ENCODE results near the gene NRXN3. TPM values are rescaled to one million over a fixed set of nuclear protein-coding genes. Genes with fewer than 3 reads are reported as not detected.
"Not testable (repeated sequence)": the region's sequence is repeated elsewhere in the genome, so short reads cannot be mapped to it uniquely, and the experiment has no call there.

Gene NRXN3
- polyA plus RNA-seq, 6 donors from 2014 or later = not detected

DNA sequence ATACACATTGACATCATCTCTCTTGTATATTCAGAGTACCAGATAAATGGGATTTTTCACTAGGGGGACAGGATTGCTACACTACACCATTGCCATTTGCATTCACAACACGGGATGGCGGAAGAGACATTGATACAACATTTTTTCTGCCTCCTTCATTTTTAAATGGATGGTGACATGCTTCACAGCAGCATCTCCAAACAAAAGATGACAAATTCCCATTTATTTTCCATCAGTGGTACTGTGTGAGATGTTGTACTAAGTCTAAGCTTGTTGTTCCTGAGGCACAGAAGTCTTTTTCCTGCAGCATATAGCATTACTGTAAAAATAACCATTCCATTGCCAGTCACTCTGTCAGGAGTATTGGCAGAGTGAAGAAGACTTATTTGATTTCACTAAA, 912.7 kb downstream of the NRXN3 start:
- H3K36me3 Mint-ChIP-seq = no peaks in the 10 kb centered on the region
- no peak overlapping the region for H3K4me3 Mint-ChIP-seq
- no peaks in the 10 kb centered on the region for H3K27me3 Mint-ChIP-seq
- no peaks in the 10 kb centered on the region for H3K4me1 Mint-ChIP-seq
- DNase-seq = no peak
- peak overlapping the region in 1 of 6 donors; percentile 59 for H3K27ac Mint-ChIP-seq
- H3K9me3 Mint-ChIP-seq = peaks cover 0 to 7% (median 2%) of the 10 kb centered on the region in 7 donors
- ATAC-seq (ENCODE audit: low read depth in 2 of 2) = no peak

DNA sequence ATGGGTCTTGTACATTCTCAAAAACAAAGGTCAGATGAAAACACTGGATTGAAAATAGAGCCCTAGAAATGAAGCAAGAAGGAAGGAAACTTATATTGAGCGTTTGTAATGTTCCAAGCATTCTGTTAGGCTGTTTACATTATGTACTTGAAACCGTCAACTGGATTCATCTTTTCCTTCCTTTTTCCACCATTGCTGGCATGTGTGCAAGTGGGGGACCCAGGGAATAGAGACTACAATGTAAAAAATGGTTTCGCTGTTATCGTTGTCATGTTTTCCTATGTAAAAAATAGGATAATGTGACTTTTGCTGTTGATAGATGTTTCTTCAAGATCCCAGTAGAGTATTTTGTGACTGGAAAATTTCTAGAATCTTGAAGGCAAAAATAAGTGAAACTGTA, 913.2 kb downstream of the NRXN3 start:
- Mint-ChIP-seq H3K27me3 (no peaks in the 10 kb centered on the region), H3K4me1 (no peaks in the 10 kb centered on the region), H3K4me3 (no peak overlapping the region), H3K36me3 (no peaks in the 10 kb centered on the region), H3K9me3 (peaks cover 0 to 7% (median 2%) of the 10 kb centered on the region in 7 donors), H3K27ac (peak overlapping the region in 1 of 6 donors; percentile 59)
- ATAC-seq (ENCODE audit: low read depth in 2 of 2) (no peak), DNase-seq (no peak)

GRCh38 chr14:79084861-79085260, 914.7 kb downstream of the NRXN3 start:
- ATAC-seq (ENCODE audit: low read depth in 2 of 2) = no peak
- Mint-ChIP-seq H3K4me3 (no peak overlapping the region), H3K27ac (no peak overlapping the region)

GRCh38 chr14:79089576-79089975, 919.4 kb downstream of the NRXN3 start:
- peaks cover 0 to 5% (median 1%) of the 10 kb centered on the region in 7 donors for H3K9me3 Mint-ChIP-seq
- no peak overlapping the region for H3K27ac Mint-ChIP-seq
- no peaks in the 10 kb centered on the region for H3K27me3 Mint-ChIP-seq
- no peak overlapping the region for H3K4me3 Mint-ChIP-seq
- H3K36me3 Mint-ChIP-seq = no peaks in the 10 kb centered on the region
- ATAC-seq (ENCODE audit: low read depth in 2 of 2) (no peak), DNase-seq (no peak)
- no peaks in the 10 kb centered on the region for H3K4me1 Mint-ChIP-seq

More at GRCh38 chr14:79084861-79085260, 914.7 kb downstream of the NRXN3 start:
- DNase-seq = no peak
- no peaks in the 10 kb centered on the region for H3K27me3 Mint-ChIP-seq
- no peaks in the 10 kb centered on the region for H3K4me1 Mint-ChIP-seq
- no peaks in the 10 kb centered on the region for H3K36me3 Mint-ChIP-seq
- H3K9me3 Mint-ChIP-seq = peaks cover 0 to 7% (median 2%) of the 10 kb centered on the region in 7 donors

DNA sequence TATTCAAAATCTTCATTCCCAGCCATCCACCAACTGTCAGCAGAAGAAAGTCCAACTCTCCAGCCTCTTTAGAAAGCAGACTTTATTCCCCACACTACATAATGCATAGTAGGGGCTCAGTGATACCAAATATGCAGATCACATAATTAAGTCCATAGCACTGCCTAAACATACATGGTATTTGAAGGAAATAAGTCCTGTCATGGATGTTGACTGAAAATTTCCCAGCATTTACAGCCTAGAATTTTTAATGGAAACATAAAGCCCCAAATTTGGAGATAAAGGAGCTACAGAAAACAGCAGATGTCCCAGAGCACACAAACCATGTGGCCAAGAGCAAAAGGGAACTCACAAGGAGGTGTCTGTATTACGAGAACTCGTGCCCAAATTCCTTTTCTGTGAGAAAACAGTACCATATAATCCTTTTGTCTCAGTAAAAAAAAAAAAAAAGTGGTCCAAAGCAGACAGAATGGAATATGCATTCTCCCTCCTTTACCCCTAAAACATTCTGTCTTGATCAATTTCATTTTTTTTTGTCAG, 920.5 kb downstream of the NRXN3 start:
- Mint-ChIP-seq H3K27ac (no peak overlapping the region), H3K4me3 (no peak overlapping the region), H3K27me3 (no peaks in the 10 kb centered on the region), H3K4me1 (no peaks in the 10 kb centered on the region), H3K36me3 (no peaks in the 10 kb centered on the region), H3K9me3 (peaks cover 0 to 5% (median 2%) of the 10 kb centered on the region in 7 donors)
- DNase-seq (no peak), ATAC-seq (ENCODE audit: low read depth in 2 of 2) (no peak)

DNA sequence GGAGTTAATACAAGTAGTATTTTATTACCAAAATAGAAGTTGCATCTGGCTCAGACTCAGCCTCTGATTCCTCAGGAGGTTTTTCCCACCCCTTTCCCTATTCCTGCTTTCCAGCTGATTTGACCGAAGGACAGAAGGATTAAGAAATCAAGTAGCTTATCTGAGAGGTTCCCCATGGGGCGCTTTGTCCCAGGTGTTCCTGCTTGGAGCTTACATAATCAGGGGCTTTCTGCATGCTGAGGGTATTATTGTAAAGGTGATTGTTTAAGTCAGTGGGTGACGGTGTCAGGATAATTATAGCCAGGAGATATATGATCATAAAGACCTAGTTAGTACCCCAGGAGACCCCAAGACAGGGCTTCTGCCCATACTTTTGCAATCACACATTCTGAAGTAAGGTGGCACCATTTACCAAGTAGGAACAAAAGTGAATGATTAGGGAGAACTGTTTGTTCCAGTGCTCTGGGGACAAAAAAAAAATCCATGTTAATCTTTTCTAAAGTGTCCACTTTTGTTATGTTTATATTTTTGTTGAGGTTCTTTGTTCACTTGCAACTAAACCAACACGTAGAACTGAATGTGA, 921.3 kb downstream of the NRXN3 start:
- Mint-ChIP-seq H3K27me3 (no peaks in the 10 kb centered on the region), H3K4me1 (no peaks in the 10 kb centered on the region), H3K4me3 (no peak overlapping the region), H3K36me3 (no peaks in the 10 kb centered on the region), H3K9me3 (peaks cover 0 to 5% (median 2%) of the 10 kb centered on the region in 7 donors), H3K27ac (no peak overlapping the region)
- no peak for DNase-seq
- ATAC-seq (ENCODE audit: low read depth in 2 of 2) = no peak

DNA sequence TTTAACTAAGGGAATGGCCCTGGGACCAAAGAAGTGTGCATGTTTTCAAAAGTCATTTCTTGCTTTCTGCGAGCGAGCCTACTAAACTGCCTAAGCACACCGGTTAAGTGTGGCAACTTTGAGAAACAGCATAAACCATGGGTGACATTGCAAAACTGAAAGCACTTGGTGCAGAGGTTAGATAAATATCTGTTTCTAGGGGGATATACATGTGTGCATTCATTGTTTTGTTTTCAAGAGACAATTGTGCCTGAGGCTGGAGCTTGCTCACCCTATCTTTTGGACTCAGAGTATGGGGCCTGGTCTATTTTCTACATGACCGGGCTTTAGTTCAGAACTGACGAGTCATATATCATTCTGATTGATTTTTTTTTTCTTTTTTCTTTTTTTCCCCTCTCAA, 923.4 kb downstream of the NRXN3 start:
- no peak overlapping the region for H3K27ac Mint-ChIP-seq
- H3K36me3 Mint-ChIP-seq = no peaks in the 10 kb centered on the region
- no peak overlapping the region for H3K4me3 Mint-ChIP-seq
- H3K4me1 Mint-ChIP-seq = no peaks in the 10 kb centered on the region
- DNase-seq = no peak
- H3K9me3 Mint-ChIP-seq = peaks cover 0 to 5% (median 2%) of the 10 kb centered on the region in 7 donors
- ATAC-seq (ENCODE audit: low read depth in 2 of 2) = no peak
- H3K27me3 Mint-ChIP-seq = no peaks in the 10 kb centered on the region

- Mint-ChIP-seq H3K27ac (no peak overlapping the region), H3K4me1 (no peaks in the 10 kb centered on the region), H3K4me3 (no peak overlapping the region), H3K9me3 (peaks cover 0 to 5% (median 3%) of the 10 kb centered on the region in 7 donors), H3K36me3 (no peaks in the 10 kb centered on the region), H3K27me3 (no peaks in the 10 kb centered on the region)
- DNase-seq = no peak
- no peak for ATAC-seq (ENCODE audit: low read depth in 2 of 2)
Observed at GRCh38 chr14:79094951-79095350, 924.8 kb downstream of the NRXN3 start.

GRCh38 chr14:79096811-79097210, 926.6 kb downstream of the NRXN3 start:
- DNase-seq (no peak), ATAC-seq (ENCODE audit: low read depth in 2 of 2) (no peak)
- Mint-ChIP-seq H3K4me3 (no peak overlapping the region), H3K27me3 (no peaks in the 10 kb centered on the region), H3K4me1 (no peaks in the 10 kb centered on the region), H3K9me3 (peaks cover 0 to 7% (median 4%) of the 10 kb centered on the region in 7 donors), H3K27ac (no peak overlapping the region), H3K36me3 (no peaks in the 10 kb centered on the region)

GRCh38 chr14:79098324-79098723, 928.2 kb downstream of the NRXN3 start:
- H3K36me3 Mint-ChIP-seq = no peaks in the 10 kb centered on the region
- no peak overlapping the region for H3K27ac Mint-ChIP-seq
- no peaks in the 10 kb centered on the region for H3K4me1 Mint-ChIP-seq
- peaks cover 0 to 9% (median 4%) of the 10 kb centered on the region in 7 donors for H3K9me3 Mint-ChIP-seq
- no peak overlapping the region for H3K4me3 Mint-ChIP-seq
- ATAC-seq (ENCODE audit: low read depth in 2 of 2) (no peak), DNase-seq (no peak)
- H3K27me3 Mint-ChIP-seq = no peaks in the 10 kb centered on the region

DNA sequence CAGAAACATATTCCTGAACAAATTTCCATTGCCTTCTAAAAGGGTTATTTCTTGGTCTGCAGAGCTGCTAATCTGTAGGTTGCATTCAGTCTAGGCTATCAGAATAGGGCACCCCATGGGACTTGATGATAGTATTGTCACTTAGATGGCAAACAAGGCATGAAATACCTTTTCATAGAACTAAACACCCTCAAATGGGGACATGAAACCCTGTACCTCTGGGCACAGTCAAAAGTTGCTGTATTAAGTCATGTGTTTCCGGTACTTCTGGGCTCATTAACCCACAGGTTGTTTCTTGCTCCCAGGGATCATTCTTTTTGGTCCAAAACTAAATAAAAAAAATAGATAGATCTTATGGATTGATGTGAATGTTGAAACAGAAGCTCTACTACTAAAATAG, 930.4 kb downstream of the NRXN3 start:
- Mint-ChIP-seq H3K4me3 (no peak overlapping the region), H3K4me1 (no peaks in the 10 kb centered on the region), H3K27me3 (no peaks in the 10 kb centered on the region), H3K9me3 (peaks cover 0 to 9% (median 1%) of the 10 kb centered on the region in 7 donors), H3K27ac (no peak overlapping the region), H3K36me3 (no peaks in the 10 kb centered on the region)
- DNase-seq (no peak), ATAC-seq (ENCODE audit: low read depth in 2 of 2) (no peak)

DNA sequence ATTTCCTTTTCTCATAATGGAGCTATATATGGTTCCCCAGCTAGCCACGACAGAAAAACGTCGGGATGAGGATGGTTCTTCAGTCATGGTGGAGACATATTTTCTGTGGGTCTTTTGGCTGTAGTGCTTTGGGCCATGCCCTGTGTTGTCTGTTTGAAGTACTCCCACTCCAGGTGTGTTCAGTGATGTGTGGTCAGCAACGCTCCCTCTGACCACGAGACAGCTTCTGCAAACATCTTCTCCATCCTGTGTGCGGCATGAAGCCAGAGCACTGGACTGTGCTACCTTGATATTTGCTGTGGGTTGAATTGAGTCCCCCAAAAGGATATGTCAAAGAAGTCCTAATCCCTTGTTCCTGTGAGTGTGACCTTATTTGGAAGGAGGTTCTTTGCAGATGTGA, 931.2 kb downstream of the NRXN3 start:
- ATAC-seq (ENCODE audit: low read depth in 2 of 2) (no peak), DNase-seq (no peak)
- Mint-ChIP-seq H3K4me1 (no peaks in the 10 kb centered on the region), H3K9me3 (peaks cover 0 to 9% (median 1%) of the 10 kb centered on the region in 7 donors), H3K27me3 (no peaks in the 10 kb centered on the region), H3K27ac (no peak overlapping the region), H3K4me3 (no peak overlapping the region), H3K36me3 (no peaks in the 10 kb centered on the region)

- H3K9me3 Mint-ChIP-seq = peaks cover 0 to 9% (median 2%) of the 10 kb centered on the region in 7 donors
- DNase-seq (no peak), ATAC-seq (ENCODE audit: low read depth in 2 of 2) (no peak)
- no peaks in the 10 kb centered on the region for H3K4me1 Mint-ChIP-seq
- H3K27me3 Mint-ChIP-seq = no peaks in the 10 kb centered on the region
- no peaks in the 10 kb centered on the region for H3K36me3 Mint-ChIP-seq
- no peak overlapping the region for H3K27ac Mint-ChIP-seq
- no peak overlapping the region for H3K4me3 Mint-ChIP-seq
Observed at GRCh38 chr14:79103764-79104163, 933.6 kb downstream of the NRXN3 start.

GRCh38 chr14:79110564-79110963, 940.4 kb downstream of the NRXN3 start:
- H3K4me3 Mint-ChIP-seq; DNase-seq; H3K4me1 Mint-ChIP-seq; H3K27ac Mint-ChIP-seq; H3K36me3 Mint-ChIP-seq; H3K27me3 Mint-ChIP-seq; ATAC-seq (ENCODE audit: low read depth in 2 of 2); H3K9me3 Mint-ChIP-seq: not testable (repeated sequence)

All from naive B cell (primary cell).